HG02610 (cell line): ENCODE data around the gene ELL.
"Not testable (repeated sequence)": the region's sequence is repeated elsewhere in the genome, so short reads cannot be mapped to it uniquely, and the experiment has no call there.

Experiments used
- ATAC-seq: cut with Tn5 transposase; IDR thresholded peaks from one replicate; pipeline ENCODE4 v1.9.1; 2021; ENCODE audit warnings: mild to moderate bottlenecking, moderate library complexity; ENCODE audit not compliant: unreplicated experiment

Gene ELL

GRCh38 chr19:18408053-18408476, 113.8 kb downstream of the ELL start:
- peak; percentile 70 for ATAC-seq

DNA sequence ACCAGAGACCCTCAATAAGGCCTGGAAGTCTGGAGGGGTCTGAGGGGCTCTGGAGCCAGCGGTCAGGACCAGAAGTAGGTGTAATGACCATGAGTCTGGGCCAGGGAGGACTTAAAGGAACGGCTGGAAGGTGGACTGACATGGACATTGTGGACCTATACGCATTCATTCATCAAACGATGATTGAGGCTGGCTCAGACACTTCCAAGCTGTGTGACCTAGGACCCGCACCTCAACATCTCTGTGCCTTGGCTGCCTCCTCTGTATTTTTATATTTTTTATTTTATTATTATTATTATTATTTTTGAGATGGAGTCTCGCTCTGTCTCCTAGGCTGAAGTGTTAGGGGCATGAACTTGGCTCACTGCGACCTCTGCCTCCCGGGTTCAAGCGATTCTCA, 115.1 kb downstream of the ELL start:
- ATAC-seq = no peak

DNA sequence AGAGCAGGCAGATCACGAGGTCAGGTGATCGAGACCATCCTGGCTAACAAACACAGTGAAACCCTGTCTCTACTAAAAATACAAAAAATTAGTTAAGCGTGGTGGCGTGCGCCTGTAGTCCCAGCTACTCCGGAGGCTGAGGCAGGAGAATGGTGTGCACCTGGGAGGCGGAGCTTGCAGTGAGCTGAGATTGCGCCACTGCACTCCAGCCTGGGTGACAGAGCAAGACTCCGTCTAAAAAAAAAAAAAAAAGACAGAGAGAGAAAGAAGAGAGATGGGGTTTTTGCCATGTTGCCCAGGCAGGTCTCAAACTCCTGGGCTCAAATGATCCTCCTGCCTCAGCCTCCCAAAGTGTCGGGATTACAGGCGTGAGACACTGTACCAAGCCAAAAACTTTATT, 116.1 kb downstream of the ELL start:
- not testable (repeated sequence) for ATAC-seq

DNA sequence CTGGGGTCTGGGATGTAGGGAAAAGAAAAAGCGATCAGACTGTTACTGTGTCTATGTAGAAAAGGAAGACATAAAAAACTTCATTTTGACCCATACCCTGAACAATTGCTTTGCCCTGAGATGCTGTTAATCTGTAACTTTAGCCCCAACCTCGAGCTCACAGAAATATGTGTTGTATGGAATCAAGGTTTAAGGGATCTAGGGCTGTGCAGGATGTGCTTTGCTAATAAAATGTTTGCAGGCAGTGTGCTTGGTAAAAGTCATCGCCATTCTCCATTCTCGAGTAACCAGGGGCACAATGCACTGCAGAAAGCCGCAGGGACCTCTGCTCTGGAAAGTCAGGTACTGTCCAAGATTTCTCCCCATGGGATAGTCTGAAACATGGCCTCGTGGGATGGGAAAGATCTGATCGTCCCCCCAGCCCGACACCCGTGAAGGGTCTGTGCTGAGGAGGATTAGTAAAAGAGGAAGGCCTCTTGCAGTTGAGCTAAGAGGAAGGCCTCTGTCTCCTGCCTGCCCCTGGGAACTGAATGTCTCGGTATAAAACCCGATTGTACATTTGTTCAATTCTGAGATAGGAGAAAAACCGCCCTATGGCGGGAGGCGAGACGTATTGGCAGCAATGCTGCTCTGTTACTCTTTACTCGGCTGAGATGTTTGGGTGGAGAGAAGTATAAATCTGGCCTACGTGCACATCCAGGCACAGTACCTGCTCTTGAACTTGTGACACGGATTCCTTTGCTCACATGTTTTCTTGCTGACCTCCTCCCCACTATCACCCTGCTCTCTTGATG, 119.2 kb downstream of the ELL start:
- not testable (repeated sequence) for ATAC-seq

DNA sequence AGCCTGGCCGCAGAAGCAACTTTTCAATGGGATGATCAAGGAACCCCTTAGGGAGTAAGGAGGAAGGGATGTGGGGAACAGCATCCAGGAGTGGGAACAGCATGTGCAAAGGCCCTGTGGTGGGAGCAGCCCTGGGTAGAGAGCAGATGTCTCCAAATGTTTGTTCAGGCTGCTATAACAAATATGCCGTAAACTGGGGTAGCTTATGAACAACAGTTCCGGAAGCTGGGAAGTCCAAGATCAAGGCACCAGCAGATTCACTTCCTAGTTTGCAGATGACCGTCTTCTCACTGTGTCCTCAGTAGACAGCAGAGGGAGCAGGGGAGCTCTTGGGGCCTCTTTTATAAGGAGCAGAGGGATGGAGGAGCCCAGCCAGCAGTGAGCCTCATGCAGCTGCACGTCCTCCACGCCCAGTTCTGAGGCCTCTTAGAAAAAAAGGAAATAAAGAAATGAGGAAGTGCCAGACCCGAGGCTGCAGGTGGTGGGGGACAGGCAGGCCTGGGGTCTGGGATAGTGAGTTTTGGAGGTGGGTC, 120.2 kb downstream of the ELL start:
- ATAC-seq = no peak

DNA sequence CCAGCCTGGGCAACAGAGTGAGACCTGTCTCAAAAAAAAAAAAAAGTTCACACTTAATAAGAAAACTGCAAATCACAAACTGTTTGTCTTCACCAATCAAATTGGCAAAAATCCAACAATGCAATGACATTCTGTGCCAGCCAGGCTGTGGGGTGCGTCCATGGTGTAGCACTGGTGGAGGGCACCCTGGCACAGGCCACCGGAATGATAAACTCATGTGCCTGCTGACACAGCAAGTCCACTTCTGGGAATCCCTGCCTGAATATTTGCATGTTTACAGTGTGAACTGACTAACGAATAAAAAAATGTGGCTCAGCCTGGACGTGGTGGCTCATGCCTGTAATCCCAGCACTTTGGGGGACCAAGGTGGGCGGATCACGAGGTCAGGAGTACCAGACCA, 122.9 kb downstream of the ELL start:
- ATAC-seq = no peak

DNA sequence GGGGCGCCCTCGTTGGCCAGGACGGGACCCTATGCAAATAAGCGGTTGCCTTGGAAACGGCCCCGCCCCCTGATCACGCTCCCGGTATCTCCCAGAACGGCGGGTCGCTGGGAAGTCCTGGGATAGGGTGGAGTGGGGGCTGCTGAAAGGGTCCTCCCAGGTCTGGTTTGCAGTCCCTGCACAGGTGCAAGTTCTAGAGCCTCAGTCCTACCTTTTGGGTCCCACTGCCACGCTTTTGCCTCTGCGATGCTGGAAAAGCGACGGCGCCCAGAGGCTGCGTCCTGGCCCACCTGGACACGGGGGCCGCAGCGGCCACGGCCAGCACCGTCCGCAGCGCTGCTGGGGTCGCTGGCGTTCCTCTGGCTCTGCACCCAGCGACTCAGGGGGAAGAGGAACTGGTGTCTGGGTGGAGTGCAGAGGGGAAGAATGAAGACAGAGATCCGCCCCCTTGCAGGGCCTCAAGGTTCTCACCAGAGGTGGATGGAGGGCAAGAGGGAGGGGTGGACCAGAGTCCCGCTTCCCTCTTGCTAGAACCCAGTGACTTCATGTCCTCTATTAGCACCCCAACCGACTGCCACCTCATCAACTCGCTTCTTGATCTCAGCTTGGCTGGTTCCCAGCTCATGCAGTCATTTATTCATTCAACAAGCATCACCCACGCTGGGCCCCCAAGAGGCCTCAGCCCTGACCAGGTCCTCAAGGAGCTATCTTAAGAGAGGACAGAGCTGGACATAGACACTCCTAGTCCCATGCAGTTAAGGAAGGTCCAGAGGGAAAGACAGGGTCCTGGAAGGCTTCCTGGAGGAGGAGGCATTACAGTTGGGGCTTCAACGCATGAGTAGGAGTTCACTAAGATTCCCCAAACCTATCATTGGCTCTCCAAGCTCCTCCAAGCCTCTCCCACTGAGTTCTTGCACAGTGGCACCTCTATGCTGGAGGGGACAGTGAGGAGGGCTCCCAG, 124.3 kb downstream of the ELL start, which contains the start of gene LRRC25:
LRRC25 (minus strand) TSS at position 381 of the 961 bp plus-strand sequence. CDS start 659 bp downstream, outside the sequence.
- ATAC-seq = no peak

DNA sequence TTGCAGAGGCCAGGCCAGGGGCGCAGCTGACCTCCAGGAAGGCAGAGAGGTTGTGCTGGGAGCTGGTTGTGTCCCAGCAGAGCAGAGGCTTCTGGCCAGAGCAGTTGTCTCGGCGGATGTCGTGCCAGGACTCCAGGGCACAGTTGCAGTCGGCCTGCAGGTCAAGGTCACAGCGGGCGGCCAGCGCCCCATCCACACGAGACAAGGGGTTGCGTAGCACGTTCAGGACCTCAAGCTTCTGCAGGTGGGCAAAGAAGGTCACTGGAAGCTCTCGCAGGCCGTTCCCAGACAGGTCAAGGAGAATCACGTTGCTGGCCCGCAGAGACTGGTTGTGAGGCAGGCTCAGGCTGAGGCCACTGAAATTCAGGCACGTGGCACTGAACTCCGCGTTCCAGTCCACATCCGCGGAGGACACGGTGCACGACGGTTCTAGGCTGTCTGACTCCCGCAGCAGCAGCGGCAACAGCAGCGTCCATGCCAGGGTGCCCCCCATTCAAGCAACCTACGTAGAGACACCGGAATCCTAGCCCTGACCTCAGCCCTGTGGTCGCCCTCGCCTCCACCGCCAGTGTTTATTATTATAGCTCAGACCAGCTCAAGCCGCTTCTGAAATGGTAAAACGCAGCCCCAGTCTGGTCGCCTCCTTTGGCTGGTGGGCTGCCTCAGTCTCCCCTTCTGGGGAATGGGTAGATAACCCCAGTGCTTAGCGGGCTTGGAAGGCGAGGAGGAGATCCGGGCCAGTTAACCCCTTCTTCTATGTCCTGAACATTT, 125.2 kb downstream of the ELL start:
- ATAC-seq = no peak

DNA sequence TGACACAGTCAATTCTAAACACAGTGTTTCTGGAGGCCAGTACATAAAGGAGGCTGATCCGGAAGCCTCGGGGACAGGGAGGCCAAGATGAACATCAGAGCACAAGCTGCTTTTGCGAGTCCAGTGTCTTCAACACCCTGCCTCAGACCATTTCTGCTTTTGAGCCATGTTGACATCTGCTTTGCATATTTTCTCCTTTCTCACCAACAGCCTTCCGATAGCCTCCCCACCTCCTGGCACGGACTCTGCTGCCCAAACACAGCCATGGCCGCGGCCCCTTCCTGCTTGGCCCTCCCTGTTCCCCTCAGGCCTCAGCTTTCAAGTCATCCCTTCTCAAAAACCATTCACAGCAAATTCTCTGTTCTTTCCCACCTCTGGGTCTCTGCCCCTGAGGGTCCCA, 128.0 kb downstream of the ELL start:
- ATAC-seq = no peak

GRCh38 chr19:18392926-18393325, 128.9 kb downstream of the ELL start:
- no peak for ATAC-seq
